Coronary artery (tissue), 2 donors: ENCODE data around the gene HSD17B8.

ENCODE experiments used
- DNase-seq: peaks from one replicate; pipeline ENCODE4 v3.0.0-alpha.2; 2017; ENCODE audit warnings: low spot score
- H3K27ac ChIP-seq, 2 donors: fragments of 200-600 bp; sonication (generic); one replicate each; pipeline ENCODE4 v1.5.1; 2016 to 2019
- H3K4me3 ChIP-seq: fragments of 200-600 bp; sonication (generic); 2 replicates; pipeline ENCODE4 v1.5.1; 2016; ENCODE audit warnings: mild to moderate bottlenecking, moderate library complexity
- TF ChIP-seq, protein P1 (sequence below): fragments of 200-600 bp; sonication (generic); IDR thresholded peaks from one replicate; pipeline ENCODE4 v1.5.1; 2019; ENCODE audit warnings: antibody characterized with exemption

Gene HSD17B8

DNA sequence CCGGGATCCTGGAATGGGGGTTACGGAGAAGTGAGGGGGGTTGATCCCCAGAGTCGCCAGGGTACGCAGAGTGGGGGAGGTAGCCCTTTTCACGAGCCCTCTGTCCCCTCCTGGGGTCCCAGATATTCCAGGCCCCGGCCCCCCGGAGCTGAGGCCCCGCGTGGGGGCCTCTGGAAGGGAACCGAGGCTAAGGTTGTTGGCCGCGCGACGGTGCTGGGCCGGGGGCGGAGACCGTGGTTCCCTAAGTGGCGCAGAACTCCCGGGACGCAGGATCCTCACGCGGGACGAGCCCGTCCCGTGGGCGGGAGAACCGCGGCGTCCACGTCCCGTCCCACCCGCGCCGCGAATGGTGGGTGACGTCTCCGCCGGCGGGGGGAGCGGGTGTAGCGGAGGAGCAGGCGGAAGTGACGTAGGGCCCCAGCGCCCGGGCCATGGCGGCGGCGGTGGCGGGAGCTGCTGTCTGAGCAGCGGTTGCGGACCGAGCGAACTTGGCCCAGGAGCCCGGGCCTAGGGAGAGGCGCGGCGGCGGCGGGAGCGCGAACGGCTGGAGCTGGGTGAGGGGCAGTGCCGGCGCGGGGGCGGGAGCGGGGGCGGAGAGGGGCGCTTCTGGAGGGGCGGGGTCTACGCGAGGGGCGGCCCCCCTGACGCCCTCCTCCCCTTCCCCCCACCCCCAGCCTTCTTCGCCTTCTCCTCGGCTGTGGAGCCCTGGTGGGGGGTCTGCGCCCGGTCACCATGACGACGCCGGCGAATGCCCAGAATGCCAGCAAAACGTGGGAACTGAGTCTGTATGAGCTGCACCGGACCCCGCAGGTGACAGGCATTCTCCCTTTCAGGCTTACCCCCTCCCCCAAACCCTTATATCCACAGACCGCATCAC is 3.9 kb downstream of the HSD17B8 start, which contains the start of gene RING1:
Gene RING1 (plus strand): TSS at position 410 of the 877 bp plus-strand sequence. CDS start 323 bp downstream, at position 733.
- peak within 1 kb of the TSS; percentile 95 to 99 for H3K27ac ChIP-seq
- TF ChIP-seq, protein P1, sequence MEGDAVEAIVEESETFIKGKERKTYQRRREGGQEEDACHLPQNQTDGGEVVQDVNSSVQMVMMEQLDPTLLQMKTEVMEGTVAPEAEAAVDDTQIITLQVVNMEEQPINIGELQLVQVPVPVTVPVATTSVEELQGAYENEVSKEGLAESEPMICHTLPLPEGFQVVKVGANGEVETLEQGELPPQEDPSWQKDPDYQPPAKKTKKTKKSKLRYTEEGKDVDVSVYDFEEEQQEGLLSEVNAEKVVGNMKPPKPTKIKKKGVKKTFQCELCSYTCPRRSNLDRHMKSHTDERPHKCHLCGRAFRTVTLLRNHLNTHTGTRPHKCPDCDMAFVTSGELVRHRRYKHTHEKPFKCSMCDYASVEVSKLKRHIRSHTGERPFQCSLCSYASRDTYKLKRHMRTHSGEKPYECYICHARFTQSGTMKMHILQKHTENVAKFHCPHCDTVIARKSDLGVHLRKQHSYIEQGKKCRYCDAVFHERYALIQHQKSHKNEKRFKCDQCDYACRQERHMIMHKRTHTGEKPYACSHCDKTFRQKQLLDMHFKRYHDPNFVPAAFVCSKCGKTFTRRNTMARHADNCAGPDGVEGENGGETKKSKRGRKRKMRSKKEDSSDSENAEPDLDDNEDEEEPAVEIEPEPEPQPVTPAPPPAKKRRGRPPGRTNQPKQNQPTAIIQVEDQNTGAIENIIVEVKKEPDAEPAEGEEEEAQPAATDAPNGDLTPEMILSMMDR: no peak
- H3K4me3 ChIP-seq: peak within 1 kb of the TSS; percentile 99
- DNase-seq: peak; percentile 92

DNA sequence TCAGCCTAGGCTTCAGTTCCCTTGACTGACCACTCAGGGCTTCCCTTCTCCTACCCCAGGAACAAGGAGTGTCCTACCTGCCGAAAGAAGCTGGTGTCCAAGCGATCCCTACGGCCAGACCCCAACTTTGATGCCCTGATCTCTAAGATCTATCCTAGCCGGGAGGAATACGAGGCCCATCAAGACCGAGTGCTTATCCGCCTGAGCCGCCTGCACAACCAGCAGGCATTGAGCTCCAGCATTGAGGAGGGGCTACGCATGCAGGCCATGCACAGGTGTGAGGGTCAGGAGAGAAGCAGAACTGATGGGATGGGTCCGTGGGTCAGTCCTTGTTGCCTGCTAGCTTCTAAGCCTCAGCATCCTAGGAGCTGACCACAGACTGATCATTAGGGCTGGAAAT is 5.4 kb downstream of the HSD17B8 start:
- Histone ChIP-seq H3K4me3 (no peak overlapping the region), H3K27ac (no peak overlapping the region)
- TF ChIP-seq, protein P1: no peak
- DNase-seq: no peak

DNA sequence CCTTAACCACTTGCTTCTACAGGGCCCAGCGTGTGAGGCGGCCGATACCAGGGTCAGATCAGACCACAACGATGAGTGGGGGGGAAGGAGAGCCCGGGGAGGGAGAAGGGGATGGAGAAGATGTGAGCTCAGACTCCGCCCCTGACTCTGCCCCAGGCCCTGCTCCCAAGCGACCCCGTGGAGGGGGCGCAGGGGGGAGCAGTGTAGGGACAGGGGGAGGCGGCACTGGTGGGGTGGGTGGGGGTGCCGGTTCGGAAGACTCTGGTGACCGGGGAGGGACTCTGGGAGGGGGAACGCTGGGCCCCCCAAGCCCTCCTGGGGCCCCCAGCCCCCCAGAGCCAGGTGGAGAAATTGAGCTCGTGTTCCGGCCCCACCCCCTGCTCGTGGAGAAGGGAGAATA is 6.7 kb downstream of the HSD17B8 start:
- H3K27ac ChIP-seq: no peak overlapping the region
- no peak overlapping the region for H3K4me3 ChIP-seq
- TF ChIP-seq, protein P1: no peak
- DNase-seq: no peak

DNA sequence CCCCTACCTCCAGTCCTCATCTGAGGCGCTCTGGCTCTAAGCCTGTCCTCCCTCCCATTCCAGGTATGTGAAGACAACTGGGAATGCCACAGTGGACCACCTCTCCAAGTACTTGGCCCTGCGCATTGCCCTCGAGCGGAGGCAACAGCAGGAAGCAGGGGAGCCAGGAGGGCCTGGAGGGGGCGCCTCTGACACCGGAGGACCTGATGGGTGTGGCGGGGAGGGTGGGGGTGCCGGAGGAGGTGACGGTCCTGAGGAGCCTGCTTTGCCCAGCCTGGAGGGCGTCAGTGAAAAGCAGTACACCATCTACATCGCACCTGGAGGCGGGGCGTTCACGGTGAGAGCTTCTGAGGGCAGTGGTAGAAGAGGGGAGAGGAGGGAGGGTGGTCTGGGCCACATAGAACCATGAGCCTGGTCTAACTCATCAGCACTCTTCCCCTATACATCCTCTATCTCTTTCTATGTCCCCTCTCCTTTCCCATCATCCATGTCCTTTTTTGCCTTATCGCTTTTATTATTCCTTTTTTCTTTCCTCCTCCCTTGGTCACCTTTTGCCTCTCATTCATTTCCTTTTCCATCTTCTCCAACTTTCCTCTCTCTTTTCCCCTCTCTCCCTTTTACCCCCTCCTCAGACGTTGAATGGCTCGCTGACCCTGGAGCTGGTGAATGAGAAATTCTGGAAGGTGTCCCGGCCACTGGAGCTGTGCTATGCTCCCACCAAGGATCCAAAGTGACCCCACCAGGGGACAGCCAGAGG is 7.4 kb downstream of the HSD17B8 start:
- H3K4me3 ChIP-seq: no peak overlapping the region
- no peak for DNase-seq
- TF ChIP-seq, protein P1: no peak
- no peak overlapping the region for H3K27ac ChIP-seq

DNA sequence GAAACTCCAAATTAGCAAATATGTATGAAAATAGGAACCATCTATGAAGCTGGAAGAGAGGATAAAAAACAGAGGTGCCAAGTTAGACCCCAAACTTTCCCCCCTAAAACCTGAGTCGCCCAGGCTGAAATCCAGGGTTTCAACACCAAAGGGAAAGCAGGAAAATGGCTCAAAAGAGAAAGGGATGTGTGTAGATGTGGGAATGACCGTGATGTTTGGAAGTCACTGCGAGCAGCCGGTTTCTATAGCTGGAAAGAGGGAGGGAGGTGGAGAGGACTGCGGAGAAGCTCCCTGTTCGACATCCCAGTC is 8.4 kb downstream of the HSD17B8 start:
- TF ChIP-seq, protein P1: no peak
- no peak for DNase-seq
- H3K27ac ChIP-seq: no peak overlapping the region

DNA sequence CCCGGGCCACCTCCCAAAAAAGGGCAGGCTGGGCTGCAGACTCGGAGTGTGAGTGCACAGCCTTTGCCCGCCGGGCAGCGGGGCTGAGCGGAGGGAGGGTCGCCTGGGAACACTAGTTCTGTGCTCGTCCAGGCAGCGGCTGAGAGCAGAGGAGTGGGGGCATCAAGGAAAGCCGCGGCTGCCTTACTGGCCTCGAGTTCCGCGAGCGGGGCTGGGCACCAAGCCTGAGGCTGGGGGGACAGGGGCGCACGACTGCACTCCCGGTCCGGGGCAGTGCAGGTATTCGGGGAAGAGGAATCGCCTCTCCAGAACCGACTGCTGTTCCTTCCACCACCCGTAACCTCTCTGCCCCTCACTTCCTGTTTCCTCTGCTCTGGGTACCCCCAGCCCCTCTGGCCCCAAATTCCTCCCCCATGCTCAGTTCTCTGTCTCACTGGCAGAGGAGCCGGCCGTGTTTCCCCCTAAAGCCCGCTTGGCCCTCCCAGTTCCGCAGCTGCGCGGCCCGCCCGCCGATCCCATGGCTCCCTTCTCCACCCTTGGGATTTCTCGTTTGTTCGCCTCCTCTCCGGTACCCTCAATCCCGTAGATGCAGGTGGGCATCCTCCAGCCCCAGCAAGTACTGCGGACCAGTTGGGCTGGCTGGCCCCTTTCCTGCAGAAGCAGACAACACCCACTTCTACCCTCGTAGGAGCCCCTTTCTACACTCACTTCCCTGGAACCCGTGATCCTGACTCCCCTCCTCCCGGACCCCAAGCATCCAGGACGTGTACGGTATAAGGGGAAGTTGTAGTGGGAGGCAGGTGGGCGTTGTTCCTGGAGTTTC is 8.9 kb downstream of the HSD17B8 start:
- peak overlapping the region; percentile 65 for H3K4me3 ChIP-seq
- H3K27ac ChIP-seq: peak overlapping the region in 1 of 2 donors; percentile 45
- no peak for DNase-seq
- TF ChIP-seq, protein P1: no peak

More for the DNA sequence above, 8.4 kb downstream of the HSD17B8 start:
- H3K4me3 ChIP-seq: peak overlapping the region; percentile 65
